ENCODE results near the gene PPP1R1C.

PPP1R1C gene

DNA sequence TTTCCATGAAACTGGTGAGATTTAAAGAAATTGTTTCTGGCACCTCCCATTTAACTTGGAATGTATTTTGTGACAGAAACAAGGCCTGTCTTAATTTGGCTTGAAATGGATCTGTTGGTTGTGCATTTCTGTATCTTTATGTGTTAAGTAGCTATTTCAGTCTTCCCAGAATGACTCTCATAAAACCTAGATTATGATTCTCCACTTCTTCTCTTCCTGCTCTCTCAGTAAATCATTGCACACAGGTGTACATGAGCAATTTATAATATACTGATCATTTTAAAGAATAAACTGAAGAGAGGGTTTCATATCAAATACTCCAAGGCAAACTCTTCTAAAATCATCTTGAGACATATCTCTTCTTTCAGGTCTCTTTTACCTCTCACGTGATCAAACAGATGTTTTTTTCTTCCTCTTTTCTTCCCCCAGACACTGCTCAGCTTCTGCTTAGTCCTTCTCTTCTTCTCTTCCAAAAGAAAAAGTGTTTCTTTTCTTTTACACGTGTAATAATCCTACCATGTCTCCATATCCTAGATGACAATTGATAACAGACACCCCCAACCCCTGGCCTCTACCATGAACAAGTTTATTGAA lies 112.0 kb downstream of the PPP1R1C start:
- DNase-seq: no peak
- intact Hi-C loops (cut with DNase I): no loop called here

DNA sequence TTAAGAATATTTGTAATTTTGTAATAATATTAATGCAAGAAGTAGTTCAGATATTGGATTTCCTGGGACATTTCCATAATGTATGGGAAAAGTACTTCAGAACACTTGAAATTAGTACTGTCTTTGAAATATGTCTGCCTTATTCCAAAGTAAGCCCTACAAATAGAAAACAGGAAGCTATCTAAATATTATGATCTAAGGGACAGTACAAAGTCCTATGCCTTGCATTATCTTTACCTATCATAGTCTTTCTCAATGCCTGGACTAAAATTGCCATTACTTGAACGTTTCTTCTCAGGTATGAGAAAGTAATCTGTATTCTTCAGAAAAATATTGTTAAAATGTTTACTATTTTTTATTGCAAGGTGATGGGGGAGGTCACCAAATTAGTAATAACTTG lies 113.0 kb downstream of the PPP1R1C start:
- no peak for DNase-seq
- intact Hi-C loops (cut with DNase I): no loop called here

DNA sequence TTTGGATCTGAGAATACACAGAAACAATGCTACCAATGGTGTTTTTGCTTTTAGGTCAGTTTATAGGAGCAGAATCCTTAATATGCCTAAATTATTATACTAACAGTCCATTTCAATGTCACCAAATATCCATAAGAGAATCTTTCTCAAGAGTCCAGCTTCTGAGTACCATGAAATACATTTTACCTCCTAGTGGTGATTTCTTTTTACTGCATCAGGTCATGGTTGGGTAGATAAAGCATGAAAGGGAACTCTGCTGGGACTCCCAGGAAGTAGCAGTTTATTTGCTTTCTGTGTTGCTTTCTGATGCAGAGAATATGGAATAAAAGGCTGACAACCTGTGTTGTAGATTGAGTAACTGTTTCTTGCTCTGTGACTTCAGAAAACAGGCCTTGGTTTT lies 115.6 kb downstream of the PPP1R1C start:
- intact Hi-C loops (cut with DNase I): no loop called here
- DNase-seq: no peak

DNA sequence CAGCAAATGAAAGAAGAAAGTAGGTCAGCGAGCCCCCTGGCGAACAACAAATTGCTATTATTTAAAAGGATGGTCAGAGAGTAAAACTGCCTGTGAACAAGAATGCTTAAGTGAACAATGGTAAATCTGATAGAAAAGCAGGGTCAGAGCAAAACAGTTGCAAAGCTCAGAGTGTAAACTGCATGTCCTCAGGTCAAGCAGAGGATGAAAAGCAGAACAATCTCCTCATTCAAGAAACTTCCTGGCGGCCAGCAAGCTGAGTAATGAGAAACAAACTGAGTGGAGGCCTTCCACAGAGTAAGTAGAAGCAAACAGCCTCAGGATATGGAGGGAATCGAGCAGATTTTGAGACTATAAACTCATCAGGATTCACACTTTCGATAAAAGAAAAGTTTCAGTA lies 117.9 kb downstream of the PPP1R1C start:
- DNase-seq: no peak
- intact Hi-C loops (cut with DNase I): no loop called here

DNA sequence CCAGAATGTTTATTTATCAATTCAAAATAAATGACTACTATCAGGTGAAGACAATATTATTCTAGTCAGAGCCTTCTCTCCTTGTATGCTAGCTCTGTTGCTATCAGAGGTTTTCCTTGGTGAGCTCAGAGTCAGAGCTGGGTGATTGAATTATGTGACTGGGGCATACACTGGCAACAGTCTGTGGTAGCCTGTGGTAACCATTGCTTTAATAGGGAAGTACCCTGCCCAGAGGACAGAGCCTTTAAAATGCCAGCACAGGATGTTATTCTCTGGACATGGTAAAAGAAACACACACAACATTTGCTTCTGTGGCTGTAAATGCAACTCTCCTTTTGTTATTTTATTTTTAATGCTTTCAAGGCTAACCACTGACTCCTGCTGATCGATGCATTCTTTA lies 124.7 kb downstream of the PPP1R1C start:
- no peak for DNase-seq
- intact Hi-C loops (cut with DNase I): no loop called here

DNA sequence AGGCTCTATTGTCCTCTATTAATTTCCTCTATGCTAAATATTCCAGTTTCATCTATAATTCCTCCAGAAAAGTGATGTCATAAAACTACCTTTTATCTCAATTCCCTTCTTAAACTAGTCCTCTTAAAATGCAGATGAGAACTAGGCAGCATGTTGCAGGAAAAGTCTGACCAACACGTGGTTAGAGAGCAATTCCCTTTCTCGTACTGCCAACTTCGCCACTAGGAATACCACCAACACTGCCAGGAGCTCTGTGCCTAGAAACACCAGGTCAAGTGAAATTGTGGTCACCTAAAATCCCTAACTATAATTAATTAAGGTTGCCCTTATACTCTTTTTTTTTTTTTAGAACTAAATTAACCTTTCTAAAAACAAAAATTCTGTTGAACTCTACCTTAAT lies 127.7 kb downstream of the PPP1R1C start:
- DNase-seq: no peak
- intact Hi-C loops (cut with DNase I): no loop called here

DNA sequence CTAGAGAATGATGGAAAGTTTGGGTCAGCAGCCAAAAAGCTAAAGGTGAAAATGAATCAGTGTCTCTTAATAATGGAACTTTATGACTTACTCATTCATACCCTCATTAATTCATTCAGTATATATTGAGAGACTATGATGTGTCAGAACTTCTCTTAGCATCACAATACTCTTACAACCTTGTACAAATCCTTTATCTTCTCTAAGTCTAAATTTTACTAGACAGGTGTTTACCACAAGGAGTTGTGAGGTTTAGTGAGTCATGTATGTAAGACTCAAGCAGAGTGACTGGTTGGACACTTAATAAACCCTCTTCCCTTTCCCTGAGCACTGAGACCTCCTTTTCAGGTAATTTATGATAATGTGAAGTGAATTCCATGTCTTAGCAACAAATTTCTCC lies 129.6 kb downstream of the PPP1R1C start:
- no peak for DNase-seq
- intact Hi-C loops (cut with DNase I): no loop called here

DNA sequence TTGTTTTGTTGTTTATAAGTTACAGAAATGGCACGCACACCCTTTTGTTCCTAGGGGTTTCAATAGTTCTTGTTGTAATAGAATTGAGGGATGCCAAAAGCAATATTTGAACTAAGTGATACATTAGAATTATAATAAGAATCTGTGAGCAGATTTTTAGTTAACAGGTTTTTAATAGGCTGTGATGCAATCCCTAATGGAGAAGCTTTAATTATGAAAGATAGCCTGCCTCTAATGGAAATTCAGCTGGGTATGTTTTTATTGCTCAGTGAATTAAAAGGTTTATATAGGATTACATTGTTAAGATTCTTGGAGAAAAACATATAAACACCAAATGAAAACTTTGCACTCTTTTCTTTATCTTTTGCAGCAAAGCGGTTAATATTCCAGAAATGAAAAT lies 131.1 kb downstream of the PPP1R1C start:
- intact Hi-C loops (cut with DNase I): no loop called here
- DNase-seq: no peak

DNA sequence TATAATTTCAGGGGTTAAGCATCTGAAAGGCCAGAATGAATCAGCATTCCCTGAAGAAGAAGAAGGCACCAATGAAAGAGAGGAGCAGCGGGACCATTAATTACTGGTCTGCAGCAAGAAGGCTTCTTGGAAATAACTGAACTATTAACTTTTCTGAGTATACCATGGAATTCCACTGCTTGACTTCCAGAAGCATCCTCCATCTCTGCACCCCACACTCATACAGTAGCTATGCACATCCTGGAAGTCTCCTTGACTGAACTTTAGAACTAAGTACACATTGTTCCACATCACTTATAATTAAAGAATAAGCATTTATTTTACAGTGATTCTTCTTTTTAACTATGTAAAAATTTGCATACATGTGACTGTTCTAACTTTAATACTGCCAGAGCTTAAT lies 131.5 kb downstream of the PPP1R1C start:
- intact Hi-C loops (cut with DNase I): no loop called here

DNA sequence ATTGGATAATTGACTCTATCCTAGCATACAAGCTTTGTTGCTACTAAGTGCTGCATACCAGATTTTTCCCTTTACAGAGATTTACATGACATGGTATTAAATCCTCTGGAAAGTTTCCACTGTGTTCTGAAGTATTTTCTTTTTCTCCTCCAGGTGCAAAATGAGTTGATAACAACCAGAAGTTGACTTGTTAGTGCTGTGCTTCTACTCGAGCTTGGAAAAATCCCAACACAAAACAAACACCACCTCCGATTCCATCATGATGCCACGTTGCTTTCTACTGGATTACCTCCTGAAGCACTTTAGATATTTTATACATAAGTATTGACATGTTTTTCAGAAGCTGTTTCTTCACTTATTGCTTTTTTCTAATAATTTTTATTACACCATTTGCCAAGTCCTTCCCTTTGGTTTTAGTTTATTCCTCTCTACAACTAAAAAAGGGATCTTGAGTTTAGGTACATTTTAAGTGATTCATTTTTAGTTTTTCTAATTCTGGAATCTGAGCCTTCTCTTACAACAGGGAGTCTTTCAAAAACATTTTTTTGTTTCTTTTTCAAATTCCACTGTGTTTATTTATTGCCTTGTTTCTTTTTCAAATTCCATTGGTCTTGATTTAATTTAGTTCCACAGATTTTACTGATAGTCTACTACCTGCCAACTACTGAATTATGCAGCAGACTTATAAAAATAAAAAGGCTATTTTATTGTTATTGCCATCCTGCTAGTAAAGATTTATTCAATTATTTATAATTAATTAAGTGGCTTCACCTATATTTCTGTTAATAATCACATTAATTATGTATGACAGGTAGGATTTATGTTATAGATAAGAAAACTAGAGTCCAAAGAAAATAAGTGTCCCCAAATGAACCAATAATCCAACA lies 143.4 kb downstream of the PPP1R1C start:
- DNase-seq: no peak
- intact Hi-C loops (cut with DNase I): no loop called here

More for the DNA sequence above, 131.5 kb downstream of the PPP1R1C start:
- DNase-seq: no peak

DNA sequence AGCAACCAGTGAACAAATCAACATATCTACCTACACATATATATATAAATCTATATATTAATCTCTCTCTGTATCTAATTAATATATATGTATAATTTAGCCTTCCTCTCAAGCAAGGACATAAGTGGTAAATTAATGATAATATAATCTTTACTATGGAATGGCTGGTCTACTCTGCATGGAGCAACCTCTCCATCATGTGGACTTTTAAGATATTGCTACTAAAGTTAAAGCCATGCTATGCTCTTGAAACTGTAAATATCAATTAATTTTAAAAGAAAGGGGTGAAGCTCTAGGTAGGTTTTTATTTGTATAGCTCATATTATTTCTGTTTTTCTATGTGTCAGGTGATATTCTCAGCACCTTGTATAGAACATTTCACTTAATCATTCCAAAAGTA lies 147.0 kb downstream of the PPP1R1C start:
- intact Hi-C loops (cut with DNase I): no loop called here
- no peak for DNase-seq

DNA sequence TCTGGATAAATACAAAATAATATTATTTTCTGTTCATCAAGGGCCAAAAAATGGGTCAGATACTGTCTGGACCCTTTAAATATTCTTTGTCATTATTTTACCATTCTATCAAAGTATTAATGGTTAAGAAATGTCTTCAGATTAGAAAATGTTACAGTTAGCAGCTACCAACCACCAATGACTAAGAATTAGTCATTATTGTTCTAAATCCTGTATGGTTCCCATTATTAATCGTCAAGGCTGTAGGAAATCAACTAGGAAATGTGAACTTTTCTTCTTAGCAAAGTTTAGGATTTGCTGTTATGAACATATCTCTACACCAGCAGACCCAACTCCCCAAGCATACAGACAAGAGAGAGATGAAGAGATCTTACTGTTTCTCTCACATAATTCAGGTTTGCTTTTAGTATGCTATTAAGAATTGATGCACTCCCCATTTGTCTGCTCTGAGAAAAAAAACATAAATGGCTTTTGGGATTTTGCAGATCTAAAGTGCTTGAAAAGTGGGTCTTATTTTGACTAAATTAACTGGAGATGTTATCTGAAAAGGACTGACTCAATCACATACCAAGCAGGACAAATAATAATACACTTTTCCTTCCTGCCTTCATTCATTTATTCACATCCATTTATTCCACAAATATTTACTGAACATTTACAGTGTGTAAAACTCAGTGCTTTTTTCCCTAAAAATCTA lies 147.7 kb downstream of the PPP1R1C start:
- DNase-seq: no peak
- intact Hi-C loops (cut with DNase I): no loop called here

DNA sequence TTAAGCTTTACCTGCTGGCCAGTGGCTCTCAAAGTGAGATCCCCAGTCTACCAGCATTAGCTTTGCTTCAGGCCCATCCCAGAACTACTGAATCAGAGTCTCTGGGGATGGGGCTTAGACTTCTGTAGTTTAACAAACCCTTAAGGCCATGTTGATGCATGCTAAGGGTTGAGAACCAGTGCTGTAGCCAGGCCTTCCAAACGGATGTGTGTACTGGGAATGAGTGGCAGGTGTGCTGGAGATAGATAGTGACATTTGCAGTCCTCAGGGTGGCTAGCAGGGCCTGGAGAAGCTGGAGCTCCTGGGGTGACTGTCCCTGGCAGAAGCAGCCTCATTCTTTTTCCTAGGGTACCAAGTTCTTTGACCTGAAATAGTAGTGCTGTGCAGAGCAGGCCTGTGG lies 148.5 kb downstream of the PPP1R1C start:
- DNase-seq: no peak
- intact Hi-C loops (cut with DNase I): no loop called here

DNA sequence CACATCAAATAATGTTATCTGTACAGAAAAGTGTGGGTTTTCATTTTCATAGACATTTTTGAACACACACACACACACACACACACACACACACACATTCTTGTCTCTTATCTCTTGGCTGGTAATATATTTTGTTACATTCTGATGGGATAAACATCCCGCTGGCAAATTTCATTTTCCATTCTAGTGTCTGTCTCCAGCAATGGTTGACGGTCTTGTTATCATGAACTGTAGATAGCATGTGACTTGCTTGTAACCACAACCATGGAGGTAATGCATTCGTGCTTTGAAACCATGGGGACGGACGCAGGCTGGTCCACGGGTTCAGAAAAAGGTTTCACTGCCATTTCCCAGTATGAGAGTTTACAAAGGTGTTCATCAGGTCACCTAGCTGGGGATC lies 156.4 kb downstream of the PPP1R1C start:
- no peak for DNase-seq
- intact Hi-C loops (cut with DNase I): no loop called here

DNA sequence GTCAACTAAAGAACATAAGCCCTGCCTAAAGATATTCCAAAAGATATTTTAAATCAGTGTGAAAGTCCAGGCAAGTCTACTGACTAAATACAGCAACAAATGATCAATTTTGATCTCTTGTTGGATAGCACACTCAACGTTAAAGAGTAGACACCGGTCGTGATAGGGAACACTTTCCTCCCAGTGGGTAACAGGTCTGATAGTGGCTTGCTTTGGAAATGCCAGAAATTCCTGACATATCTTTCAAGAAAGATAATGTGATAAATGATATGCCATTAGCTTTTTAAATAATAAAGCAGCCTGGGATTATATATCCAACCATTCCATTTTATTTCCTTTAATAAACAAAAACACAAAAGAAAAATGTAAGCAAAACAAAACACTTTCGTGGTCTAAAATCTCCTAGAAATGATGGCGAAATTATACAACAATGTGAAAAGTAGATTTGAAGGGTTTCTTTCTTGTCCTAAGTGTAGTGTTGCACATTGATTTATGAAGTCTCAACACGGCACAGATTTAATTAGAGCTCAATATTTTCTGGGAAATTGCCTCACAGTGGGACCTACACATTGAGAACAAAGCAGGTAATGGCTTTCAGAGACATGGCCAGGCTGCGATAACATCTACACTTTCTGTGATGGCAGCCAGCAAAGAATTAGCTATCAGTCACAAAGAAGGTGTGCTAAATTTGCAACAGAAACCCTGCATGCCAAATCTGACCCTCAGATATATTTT lies 158.6 kb downstream of the PPP1R1C start:
- DNase-seq: no peak
- intact Hi-C loops (cut with DNase I): no loop called here

DNA sequence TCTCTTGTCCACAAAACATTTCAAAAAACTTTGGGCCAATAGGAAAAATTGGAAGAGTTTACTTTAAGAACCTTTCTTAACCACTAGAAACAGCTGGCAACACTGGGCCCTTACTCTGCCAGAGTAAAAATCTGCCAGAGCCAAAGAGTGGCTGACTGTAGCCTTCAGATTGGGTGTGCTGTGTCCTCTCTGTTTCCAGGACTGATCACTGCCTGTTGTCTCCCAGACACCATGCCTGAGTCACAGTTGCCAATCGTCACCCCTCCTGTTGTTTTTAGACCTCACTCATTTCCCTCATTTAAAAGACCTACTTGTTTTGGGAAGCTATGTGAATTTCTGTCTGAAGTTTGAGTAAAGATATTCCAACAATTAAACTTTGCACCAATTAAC lies 159.1 kb downstream of the PPP1R1C start:
- DNase-seq: no peak
- intact Hi-C loops (cut with DNase I): no loop called here

DNA sequence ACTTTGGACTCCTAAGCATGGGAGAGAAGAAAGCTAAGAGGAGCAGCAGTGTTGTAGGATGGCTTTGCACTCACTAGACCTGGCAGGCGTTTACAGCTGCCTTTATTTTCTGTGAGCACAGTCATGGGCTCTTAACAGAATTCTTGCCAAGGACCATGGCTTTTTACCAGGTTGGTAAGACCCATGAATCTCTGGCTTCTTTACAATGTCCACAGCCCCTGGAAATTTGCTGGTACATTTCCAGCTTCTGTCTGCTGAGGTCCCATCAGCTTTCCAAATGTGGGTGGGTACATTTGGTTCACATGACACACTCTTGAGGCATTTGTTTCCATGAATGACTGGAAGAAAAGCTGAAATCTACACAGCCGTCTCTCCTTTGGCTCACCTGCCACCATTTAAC lies 162.7 kb downstream of the PPP1R1C start:
- no peak for DNase-seq
- intact Hi-C loops (cut with DNase I): no loop called here

DNA sequence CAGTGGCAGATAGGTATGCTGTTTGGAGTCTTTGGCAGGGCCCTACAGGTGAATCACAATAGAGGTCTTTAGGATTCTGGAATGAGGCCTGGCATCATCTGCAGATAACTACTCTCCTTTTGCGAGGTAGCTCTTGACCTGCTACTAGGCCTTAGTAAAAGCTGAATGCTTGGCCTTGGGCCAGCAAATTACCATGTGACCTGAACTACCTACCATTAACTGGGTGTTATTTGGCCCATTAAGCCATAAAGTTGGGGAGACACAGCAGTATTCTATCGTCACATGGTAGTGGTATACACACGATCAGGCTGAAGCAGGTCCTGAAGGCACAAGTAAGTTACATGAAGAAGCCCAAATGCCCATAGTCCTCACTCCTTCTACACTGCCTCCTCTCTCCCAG lies 178.2 kb downstream of the PPP1R1C start:
- intact Hi-C loops (cut with DNase I): no loop called here
- DNase-seq: no peak

DNA sequence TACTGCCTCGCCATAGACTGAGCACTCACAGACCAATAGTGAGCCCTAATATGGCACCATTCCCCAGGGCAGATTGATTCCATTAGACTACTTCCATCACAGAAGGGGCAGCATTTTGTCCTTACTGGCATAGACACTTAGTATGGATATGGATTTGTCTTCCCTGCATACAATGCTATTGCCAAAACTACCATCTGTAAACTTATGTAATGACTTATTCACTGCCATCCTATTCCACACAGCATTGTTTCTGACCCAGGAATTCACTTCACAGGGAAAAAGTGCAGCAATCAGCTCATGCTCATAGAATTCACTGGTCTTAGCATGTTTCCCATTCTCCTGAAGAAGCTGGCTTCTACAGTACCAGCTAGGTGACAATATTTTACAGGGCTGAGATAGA lies 179.0 kb downstream of the PPP1R1C start:
- no peak for DNase-seq
- intact Hi-C loops (cut with DNase I): no loop called here

DNA sequence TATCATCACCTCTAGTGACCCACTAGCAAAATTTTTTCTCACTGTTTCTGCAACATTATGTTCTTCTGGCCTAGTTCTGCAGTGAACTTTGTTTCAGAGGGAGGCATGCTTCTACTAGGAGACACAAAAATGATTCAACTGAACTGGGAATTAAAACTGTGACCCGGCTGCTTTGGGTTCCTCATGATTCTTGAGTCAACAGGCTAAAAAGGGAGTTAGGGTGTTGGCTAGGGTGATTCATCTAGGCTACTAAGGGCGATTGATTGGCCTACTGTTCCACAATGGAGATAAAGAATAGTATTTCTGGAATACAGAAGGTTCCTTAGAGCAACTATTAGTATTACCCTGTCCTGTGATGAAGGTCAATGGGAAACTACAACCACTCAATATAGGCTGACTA lies 179.5 kb downstream of the PPP1R1C start:
- intact Hi-C loops (cut with DNase I): no loop called here

DNA sequence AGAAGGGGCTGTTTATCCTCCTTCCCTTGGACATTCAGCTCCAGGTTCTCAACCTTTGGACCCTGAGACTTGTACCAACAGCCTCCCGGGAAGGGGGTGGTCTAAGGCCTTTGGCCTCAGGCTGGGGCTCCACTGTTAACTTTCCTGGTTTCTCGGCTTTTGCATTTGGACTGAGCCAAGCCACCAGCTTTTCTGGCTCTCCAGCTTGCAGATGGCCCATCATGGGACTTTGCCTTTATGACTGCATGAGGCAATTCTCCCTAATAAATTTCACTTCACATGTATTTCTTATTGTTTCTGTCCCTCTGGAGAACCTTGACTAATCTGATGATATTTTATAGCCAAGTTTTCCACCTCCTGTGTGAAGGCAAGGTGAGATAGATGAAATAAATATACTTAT lies 180.8 kb downstream of the PPP1R1C start:
- no peak for DNase-seq
- intact Hi-C loops (cut with DNase I): no loop called here

More for the DNA sequence above, 179.5 kb downstream of the PPP1R1C start:
- no peak for DNase-seq
